Measurements from ENCODE around the gene PAQR3. TPM values are rescaled to one million over a fixed set of nuclear protein-coding genes. Genes with fewer than 3 reads are reported as not detected.

PAQR3 gene
- total RNA-seq, 1 donor from 2014 or later = 7.2 TPM

- ATAC-seq (no peak), DNase-seq (ENCODE audit: low spot score) (no peak)
These were observed 75.2 kb downstream of the PAQR3 start for GRCh38 chr4:78863991-78864390.

GRCh38 chr4:78863254-78863869 is 75.9 kb downstream of the PAQR3 start:
- no peak for DNase-seq (ENCODE audit: low spot score)
- ATAC-seq = no peak

- ATAC-seq = peak; percentile 68
- DNase-seq (ENCODE audit: low spot score) = no peak
These were observed 76.9 kb downstream of the PAQR3 start for GRCh38 chr4:78862314-78862737.

Other genes starting within 250 kb of the PAQR3 start
- gene BMP2K, start 163.1 kb downstream of the PAQR3 start, total RNA-seq = 14.2 TPM